Measurements from ENCODE around the gene NUDT7.

- TF ChIP-seq CTCF (IDR thresholded peaks at IDR 0.05), result no peak
- TF ChIP-seq EP300 (IDR thresholded peaks at IDR 0.05), result no peak
Measured at GRCh38 chr16:77744141-77744540, 21.8 kb downstream of the NUDT7 start.

Data from suprapubic skin (tissue), 3 donors.